ENCODE data around the gene NRROS. TPM values are rescaled to one million over a fixed set of nuclear protein-coding genes. Genes with fewer than 3 reads are reported as not detected.

NRROS gene
- total RNA-seq, 1 donor from 2014 or later, result 1.3 TPM

DNA sequence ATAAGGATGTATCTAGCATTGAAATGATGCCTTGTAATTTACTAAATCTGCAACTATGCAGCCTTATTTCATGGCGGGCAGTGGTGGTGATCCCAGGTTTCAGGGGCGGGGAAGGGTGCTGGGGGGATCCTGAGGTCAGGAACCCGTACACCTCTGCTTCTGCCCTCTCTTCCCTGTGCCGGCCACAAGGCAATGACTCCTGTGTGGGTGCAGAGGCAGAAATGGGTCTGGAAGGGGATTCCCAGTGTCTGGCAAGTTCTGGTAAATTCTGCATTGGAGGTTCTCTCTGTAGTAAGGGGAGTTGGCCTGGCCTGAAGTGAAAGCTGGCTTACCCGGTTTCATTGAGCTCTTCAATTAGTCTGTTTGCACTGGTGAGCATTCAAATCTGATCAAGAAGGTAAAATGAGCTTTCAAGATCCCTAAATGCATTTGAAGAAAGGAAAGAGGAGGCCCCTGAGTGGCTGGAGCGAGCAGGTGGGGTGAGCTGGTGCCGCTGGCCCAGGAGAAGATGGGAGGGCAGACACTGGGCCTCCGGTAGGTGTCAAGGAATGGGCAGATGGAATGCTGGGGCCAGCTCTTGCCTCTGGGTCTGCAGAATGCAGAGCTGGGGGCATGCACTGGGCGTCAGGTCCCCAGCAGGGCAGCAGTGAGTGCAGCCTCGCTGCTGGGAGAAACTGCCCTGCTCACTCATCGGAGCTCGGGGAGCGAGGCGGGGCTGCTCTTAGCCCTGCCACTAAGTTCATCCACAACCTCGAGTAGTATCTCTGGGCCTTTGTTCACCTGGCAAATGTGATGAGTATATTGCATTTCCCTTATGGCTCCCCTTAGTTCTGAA, 13.7 kb downstream of the NRROS start:
- Mint-ChIP-seq H3K27ac (no peak overlapping the region), H3K36me3 (no peaks in the 10 kb centered on the region), H3K4me1 (peaks cover 5% of the 10 kb centered on the region), H3K9me3 (no peaks in the 10 kb centered on the region), H3K4me3 (no peak overlapping the region), H3K27me3 (ENCODE audit: low read depth) (no peaks in the 10 kb centered on the region)
- DNase-seq (ENCODE audit: low spot score in 2 of 2, unreplicated experiment in 2 of 2), result no peak
- TF ChIP-seq CTCF (IDR thresholded peaks at IDR 0.05; ENCODE audit: unreplicated experiment), result no peak

GRCh38 chr3:196654006-196654734, 14.7 kb downstream of the NRROS start:
- H3K27ac Mint-ChIP-seq, result no peak overlapping the region
- H3K27me3 Mint-ChIP-seq (ENCODE audit: low read depth), result no peaks in the 10 kb centered on the region
- no peak for TF ChIP-seq CTCF (IDR thresholded peaks at IDR 0.05; ENCODE audit: unreplicated experiment)
- DNase-seq (ENCODE audit: low spot score in 2 of 2, unreplicated experiment in 2 of 2), result no peak
- H3K4me1 Mint-ChIP-seq, result peaks cover 5% of the 10 kb centered on the region
- no peaks in the 10 kb centered on the region for H3K36me3 Mint-ChIP-seq
- no peaks in the 10 kb centered on the region for H3K9me3 Mint-ChIP-seq
- H3K4me3 Mint-ChIP-seq, result no peak overlapping the region

DNA sequence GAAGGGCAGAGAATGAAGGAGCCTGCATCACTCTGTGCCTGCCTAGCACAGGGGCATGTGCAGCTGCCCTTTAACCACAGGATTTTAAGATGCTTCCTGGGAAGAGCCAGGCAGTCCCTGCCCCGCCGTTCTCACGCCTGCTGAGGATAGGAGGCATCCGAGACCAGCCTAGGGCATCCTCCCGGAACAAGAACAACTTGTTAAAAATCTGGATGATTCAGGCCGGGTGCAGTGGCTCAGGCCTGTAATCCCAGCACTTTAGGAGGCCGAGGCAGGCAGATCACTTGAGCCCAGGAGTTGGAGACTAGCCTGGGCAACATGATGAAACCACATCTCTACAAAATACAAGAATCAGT, 15.2 kb downstream of the NRROS start:
- H3K4me3 Mint-ChIP-seq, result no peak overlapping the region
- DNase-seq (ENCODE audit: low spot score in 2 of 2, unreplicated experiment in 2 of 2), result no peak
- H3K9me3 Mint-ChIP-seq, result no peaks in the 10 kb centered on the region
- H3K27ac Mint-ChIP-seq, result no peak overlapping the region
- no peak for TF ChIP-seq CTCF (IDR thresholded peaks at IDR 0.05; ENCODE audit: unreplicated experiment)
- peaks cover 5% of the 10 kb centered on the region for H3K4me1 Mint-ChIP-seq
- H3K36me3 Mint-ChIP-seq, result no peaks in the 10 kb centered on the region
- no peaks in the 10 kb centered on the region for H3K27me3 Mint-ChIP-seq (ENCODE audit: low read depth)

DNA sequence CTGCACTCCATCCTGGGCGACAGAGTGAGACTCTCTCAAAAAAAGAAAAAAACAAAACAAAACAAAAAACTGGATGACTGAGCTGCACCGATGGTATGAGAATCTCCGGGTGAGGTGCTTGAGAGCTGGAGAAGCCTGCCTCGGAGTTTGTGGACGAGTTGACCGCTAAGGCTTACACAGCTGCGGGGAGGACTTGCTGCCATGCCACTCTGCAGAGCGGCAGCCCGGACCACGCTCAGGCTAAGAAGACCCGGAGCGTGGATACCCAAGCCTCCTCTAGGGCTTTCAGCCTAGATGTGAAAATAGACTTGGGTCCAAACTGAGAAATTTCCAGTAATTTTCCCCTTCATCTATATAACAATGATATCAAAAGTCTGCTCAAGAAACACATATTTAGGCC, 16.0 kb downstream of the NRROS start:
- no peak for TF ChIP-seq CTCF (IDR thresholded peaks at IDR 0.05; ENCODE audit: unreplicated experiment)
- no peaks in the 10 kb centered on the region for H3K36me3 Mint-ChIP-seq
- no peak overlapping the region for H3K27ac Mint-ChIP-seq
- no peaks in the 10 kb centered on the region for H3K27me3 Mint-ChIP-seq (ENCODE audit: low read depth)
- H3K9me3 Mint-ChIP-seq, result no peaks in the 10 kb centered on the region
- peaks cover 7% of the 10 kb centered on the region for H3K4me1 Mint-ChIP-seq
- no peak for DNase-seq (ENCODE audit: low spot score in 2 of 2, unreplicated experiment in 2 of 2)
- no peak overlapping the region for H3K4me3 Mint-ChIP-seq

DNA sequence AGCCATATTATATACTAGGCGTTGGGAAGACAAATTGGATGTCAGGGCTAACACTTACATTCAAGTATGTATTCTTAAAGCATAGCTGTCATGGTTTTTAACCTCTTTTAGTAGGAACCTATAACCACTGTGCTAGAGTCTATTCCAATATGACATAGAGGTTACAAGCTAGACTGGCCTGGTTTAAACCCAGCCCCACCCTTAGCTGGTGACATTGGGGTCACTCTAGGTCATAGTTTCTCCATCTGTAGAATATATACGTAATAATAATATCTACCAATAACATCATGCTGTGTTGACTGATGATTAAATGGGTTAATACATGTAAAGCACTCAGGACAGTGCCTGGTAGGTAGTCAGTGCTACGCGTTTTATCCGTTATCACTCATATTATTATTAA, 16.7 kb downstream of the NRROS start:
- Mint-ChIP-seq H3K27me3 (ENCODE audit: low read depth) (no peaks in the 10 kb centered on the region), H3K4me3 (no peak overlapping the region), H3K9me3 (no peaks in the 10 kb centered on the region), H3K36me3 (no peaks in the 10 kb centered on the region), H3K4me1 (peaks cover 6% of the 10 kb centered on the region), H3K27ac (no peak overlapping the region)
- DNase-seq (ENCODE audit: low spot score in 2 of 2, unreplicated experiment in 2 of 2), result no peak
- TF ChIP-seq CTCF (IDR thresholded peaks at IDR 0.05; ENCODE audit: unreplicated experiment), result no peak

Data from mesothelial cell of epicardium (in vitro differentiated cells).